ENCODE results near the gene ZSWIM3. TPM values are rescaled to one million over a fixed set of nuclear protein-coding genes. Genes with fewer than 3 reads are reported as not detected.

The ZSWIM3 gene
- total and polyA plus RNA-seq, 2 of the 8 experiments (the other 6 are each of a cell fraction or from before 2014, with no cell fraction given) = 5.5 to 6.9 TPM

GRCh38 chr20:45904583-45905504 is 47.4 kb downstream of the ZSWIM3 start (continued):
- no peak for TF ChIP-seq ATF2 (IDR thresholded peaks at IDR 0.05; ENCODE audit: low read length)
- TF ChIP-seq SIN3A (conservative IDR thresholded peaks at IDR 0.05 in 1 of 2, IDR thresholded peaks at IDR 0.05 in 1 of 2; ENCODE audit: low read depth in 1 of 2, low read length in 2 of 2) = no peak
